HG03064 (cell line): ENCODE measurements around the gene FBXL16.

ENCODE experiments used
- ATAC-seq: cut with Tn5 transposase; IDR thresholded peaks from one replicate; pipeline ENCODE4 v1.9.1; 2021; ENCODE audit warnings: low read depth; ENCODE audit not compliant: unreplicated experiment

Gene FBXL16

GRCh38 chr16:679814-680624, 25.6 kb downstream of the FBXL16 start, which contains the start of gene STUB1:
Gene STUB1 (plus strand): TSS chr16:680410. CDS start chr16:680526, 116 bp downstream.
- ATAC-seq: no peak

GRCh38 chr16:678858-679813, 26.5 kb downstream of the FBXL16 start:
- ATAC-seq: no peak

- ATAC-seq: no peak
Measured at GRCh38 chr16:678209-678857, 27.3 kb downstream of the FBXL16 start.

GRCh38 chr16:677316-678190, 28.0 kb downstream of the FBXL16 start:
- no peak for ATAC-seq

- no peak for ATAC-seq
Measured at GRCh38 chr16:676913-677312, 28.7 kb downstream of the FBXL16 start.

GRCh38 chr16:676565-676902, 29.1 kb downstream of the FBXL16 start:
- ATAC-seq: no peak

GRCh38 chr16:675884-676564, 29.6 kb downstream of the FBXL16 start:
- ATAC-seq: no peak

- no peak for ATAC-seq
Measured at GRCh38 chr16:674968-675883, 30.4 kb downstream of the FBXL16 start, which contains the start of gene RHBDL1. Gene RHBDL1 (plus strand): TSS chr16:675671. CDS start chr16:675791, 120 bp downstream.

GRCh38 chr16:674214-674881, 31.3 kb downstream of the FBXL16 start:
- ATAC-seq: no peak

GRCh38 chr16:673399-673991, 32.1 kb downstream of the FBXL16 start:
- no peak for ATAC-seq

- no peak for ATAC-seq
Measured at GRCh38 chr16:672851-673250, 32.8 kb downstream of the FBXL16 start.

GRCh38 chr16:672371-672770, 33.2 kb downstream of the FBXL16 start:
- no peak for ATAC-seq

- ATAC-seq: no peak
Measured at GRCh38 chr16:671353-672131, 34.1 kb downstream of the FBXL16 start.

- ATAC-seq: no peak
Measured at GRCh38 chr16:670485-671352, 34.9 kb downstream of the FBXL16 start.

GRCh38 chr16:669666-670065, 35.9 kb downstream of the FBXL16 start:
- no peak for ATAC-seq
